Common myeloid progenitor, CD34-positive (primary cell): ENCODE measurements around the gene GRK5.
"Not testable (repeated sequence)": the region's sequence is repeated elsewhere in the genome, so short reads cannot be mapped to it uniquely, and the experiment has no call there.

Source experiments
- CTCF ChIA-PET: fragments of 350-600 bp; sonication (Branson Sonifier 250); formaldehyde crosslinking; loops from one replicate; lab custom pipeline; 2021; ENCODE audit warnings: antibody characterized with exemption; lab: Charles Lee
- POLR2A ChIA-PET: fragments of 350-600 bp; sonication (Branson Sonifier 250); formaldehyde crosslinking; loops from one replicate; lab custom pipeline; 2021; ENCODE audit warnings: antibody characterized with exemption; lab: Charles Lee
- DNase-seq, 3 donors: peaks; one replicate each; pipeline versions ENCODE4 v3.0.0 to v3.0.0-alpha.2; 2013
- H3K27ac ChIP-seq, 2 experiments: 1 replicate in 1 of 2; 2 replicates in 1 of 2; pipeline ENCODE4 v1.7.0; 2013; ENCODE audit warnings: inconsistent platforms in 2 of 2, low read length in 2 of 2, mild to moderate bottlenecking in 2 of 2, low read depth in 1 of 2, moderate library complexity in 1 of 2; ENCODE audit not compliant: severe bottlenecking in 2 of 2, insufficient read depth in 1 of 2, poor library complexity in 1 of 2
- H3K27me3 ChIP-seq, 5 experiments: replicated peaks in 2 of 5; 1 replicate in 3 of 5; 2 replicates in 2 of 5; pipeline versions ENCODE4 v1.6.1 to v1.7.0; 2013; ENCODE audit warnings: low read length in 4 of 5, mild to moderate bottlenecking in 2 of 5, moderate library complexity in 2 of 5, inconsistent platforms in 1 of 5; ENCODE audit not compliant: insufficient read depth in 5 of 5, control insufficient read depth in 4 of 5
- H3K36me3 ChIP-seq, 4 experiments: 1 replicate in 2 of 4; 2 replicates in 2 of 4; pipeline versions ENCODE4 v1.6.1 to v1.7.0; 2013; ENCODE audit warnings: low read length in 3 of 4, control low read depth in 1 of 4, mild to moderate bottlenecking in 1 of 4; ENCODE audit not compliant: control insufficient read depth in 4 of 4, insufficient read depth in 4 of 4
- H3K4me1 ChIP-seq, 4 experiments: 1 replicate in 3 of 4; 2 replicates in 1 of 4; pipeline versions ENCODE4 v1.6.1 to v1.7.1; 2013; ENCODE audit warnings: low read length in 3 of 4, mild to moderate bottlenecking in 3 of 4, control low read depth in 1 of 4, inconsistent platforms in 1 of 4, moderate library complexity in 1 of 4; ENCODE audit not compliant: control insufficient read depth in 4 of 4, insufficient read depth in 4 of 4; ENCODE audit errors: control extremely low read depth in 1 of 4
- H3K4me3 ChIP-seq, 7 experiments: 1 replicate in 4 of 7; 2 replicates in 3 of 7; pipeline versions ENCODE4 v1.5.1 to v1.7.0; 2013; ENCODE audit warnings: mild to moderate bottlenecking in 7 of 7, low read length in 6 of 7, moderate library complexity in 6 of 7, inconsistent platforms in 2 of 7, low read depth in 2 of 7, control low read depth in 1 of 7; ENCODE audit not compliant: insufficient read depth in 4 of 7, control insufficient read depth in 1 of 7; ENCODE audit errors: extremely low read depth in 1 of 7
- H3K9me3 ChIP-seq, 5 experiments: 1 replicate in 4 of 5; 2 replicates in 1 of 5; pipeline versions ENCODE4 v1.6.1 to v1.7.1; 2013; ENCODE audit warnings: low read length in 4 of 5, mild to moderate bottlenecking in 2 of 5, inconsistent platforms in 1 of 5, low read depth in 1 of 5, moderate library complexity in 1 of 5; ENCODE audit not compliant: control insufficient read depth in 4 of 5, insufficient read depth in 2 of 5; ENCODE audit errors: control extremely low read depth in 1 of 5
- WGBS: methylation state at CpG from one replicate; pipeline ENCODE4 v1.1.5; 2013; ENCODE audit not compliant: insufficient coverage; 5-methylcytosine and 5-hydroxymethylcytosine counted together

GRK5 gene

GRCh38 chr10:119237722-119238436 lies 30.5 kb downstream of the GRK5 start:
- peaks cover 0 to 2% (median 0%) of the 10 kb centered on the region in 5 experiments for H3K27me3 ChIP-seq
- H3K4me1 ChIP-seq = peaks cover 0 to 7% (median 3%) of the 10 kb centered on the region in 4 experiments
- H3K4me3 ChIP-seq = no peak overlapping the region
- ChIA-PET POLR2A (no interaction called here), CTCF (interaction anchor here (1.0 kb wide), 1 partner anchor 13 kb away, joined by 4 read pairs; no protein-coding TSS in a partner anchor)
- no peaks in the 10 kb centered on the region for H3K36me3 ChIP-seq
- 65% methylated on average over 4 of the region's 8 CpGs for WGBS
- H3K27ac ChIP-seq = no peak overlapping the region
- no peak for DNase-seq
- peaks cover 0 to 3% (median 1%) of the 10 kb centered on the region in 5 experiments for H3K9me3 ChIP-seq

DNA sequence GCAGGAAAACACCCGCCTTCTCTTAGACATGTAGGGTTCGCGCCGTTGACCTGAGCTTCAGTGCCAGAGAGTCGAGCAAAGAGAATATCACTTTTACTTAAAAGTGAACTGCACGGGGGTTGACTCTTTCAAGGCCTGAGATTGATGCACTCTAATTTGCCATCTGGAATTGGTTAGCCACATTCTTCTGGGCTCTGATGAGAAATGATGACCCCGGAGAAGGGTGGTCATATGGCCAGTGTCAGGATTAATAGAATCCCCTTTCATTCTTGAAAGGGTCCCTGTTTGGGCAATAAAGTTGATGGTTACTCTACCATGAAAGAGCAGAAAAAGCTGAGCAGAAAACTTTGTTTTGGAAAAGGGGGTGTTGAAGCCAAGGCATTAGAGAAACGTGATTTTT lies 31.2 kb downstream of the GRK5 start:
- WGBS = 97% methylated on average over 7 of the region's 8 CpGs
- ChIA-PET POLR2A (no interaction called here), CTCF (interaction anchor here (1.1 kb wide), 1 partner anchor 29 kb away, joined by 4 read pairs; no protein-coding TSS in a partner anchor)
- Histone ChIP-seq H3K4me3 (no peak overlapping the region), H3K4me1 (peaks cover 0 to 3% (median 1%) of the 10 kb centered on the region in 4 experiments), H3K27me3 (peaks cover 0 to 2% (median 0%) of the 10 kb centered on the region in 5 experiments), H3K36me3 (no peaks in the 10 kb centered on the region), H3K27ac (no peak overlapping the region), H3K9me3 (peaks cover 0 to 3% (median 0%) of the 10 kb centered on the region in 5 experiments)
- DNase-seq = no peak

DNA sequence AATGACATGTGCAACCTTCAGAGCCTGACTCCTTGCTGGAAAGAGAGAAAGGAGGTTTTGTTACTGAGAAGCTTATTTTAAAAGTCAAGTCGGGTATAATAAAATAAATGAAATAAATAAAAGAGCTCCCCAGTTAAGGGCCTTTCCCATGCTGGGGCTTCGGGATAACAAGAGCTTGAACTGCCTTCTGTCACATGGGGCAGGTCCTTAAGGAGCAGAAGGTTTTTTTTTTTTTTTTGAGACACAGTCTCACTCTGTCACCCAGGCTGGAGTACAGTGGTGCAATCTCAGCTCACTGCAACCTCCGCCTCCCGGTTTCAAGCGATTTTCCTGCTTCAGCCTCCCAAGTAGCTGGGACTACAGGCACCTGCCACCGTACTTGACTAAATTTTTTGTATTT lies 31.6 kb downstream of the GRK5 start:
- CTCF ChIA-PET = interaction anchor here (0.7 to 1.1 kb wide), 2 partner anchors 29 to 83 kb away, joined by 3 to 4 read pairs; no protein-coding TSS in a partner anchor
- POLR2A ChIA-PET, H3K9me3 ChIP-seq, H3K4me1 ChIP-seq, H3K36me3 ChIP-seq, DNase-seq, H3K4me3 ChIP-seq, H3K27me3 ChIP-seq, H3K27ac ChIP-seq: not testable (repeated sequence)
- WGBS = 90% methylated on average over 2 of the region's 6 CpGs

DNA sequence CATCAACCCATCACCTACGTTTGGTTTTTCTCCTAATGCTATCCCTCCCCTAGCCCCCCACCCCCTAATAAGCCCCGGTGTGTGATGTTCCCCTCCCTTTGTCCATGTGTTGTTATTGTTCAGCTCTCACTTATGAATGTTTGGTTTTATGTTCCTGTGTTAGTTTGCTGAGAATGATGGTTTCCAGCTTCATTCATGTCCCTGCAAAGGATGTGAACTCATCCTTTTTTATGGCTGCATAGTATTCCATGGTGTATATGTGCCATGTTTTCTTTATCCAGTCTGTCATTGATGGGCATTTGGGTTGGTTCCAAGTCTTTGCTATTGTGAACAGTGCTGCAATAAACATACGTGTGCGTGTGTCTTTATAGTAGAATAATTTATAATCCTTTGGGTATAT lies 32.3 kb downstream of the GRK5 start:
- H3K4me1 ChIP-seq, H3K27ac ChIP-seq, H3K4me3 ChIP-seq, H3K36me3 ChIP-seq, DNase-seq, POLR2A ChIA-PET, H3K9me3 ChIP-seq, H3K27me3 ChIP-seq: not testable (repeated sequence)
- CTCF ChIA-PET = interaction anchor here (0.7 to 1.1 kb wide), 2 partner anchors 30 to 82 kb away, joined by 3 to 4 read pairs; no protein-coding TSS in a partner anchor
- WGBS = no CpG with 5 or more reads among the region's 4 CpGs

GRCh38 chr10:119241066-119241465 lies 33.7 kb downstream of the GRK5 start:
- no peak overlapping the region for H3K4me3 ChIP-seq
- WGBS = 98% methylated on average over 11 of the region's 12 CpGs
- H3K9me3 ChIP-seq = peaks cover 0 to 3% (median 0%) of the 10 kb centered on the region in 5 experiments
- ChIA-PET CTCF (interaction anchor here (0.7 to 1.1 kb wide), 2 partner anchors 23 to 31 kb away, joined by 3 to 4 read pairs; no protein-coding TSS in a partner anchor), POLR2A (no interaction called here)
- H3K27ac ChIP-seq = no peak overlapping the region
- peaks cover 0 to 3% (median 1%) of the 10 kb centered on the region in 4 experiments for H3K4me1 ChIP-seq
- H3K27me3 ChIP-seq = peaks cover 0 to 2% (median 0%) of the 10 kb centered on the region in 5 experiments
- no peak for DNase-seq
- H3K36me3 ChIP-seq = no peaks in the 10 kb centered on the region

GRCh38 chr10:119242186-119242585 lies 34.8 kb downstream of the GRK5 start:
- H3K36me3 ChIP-seq = no peaks in the 10 kb centered on the region
- H3K9me3 ChIP-seq = peaks cover 0 to 3% (median 0%) of the 10 kb centered on the region in 5 experiments
- peaks cover 0 to 3% (median 1%) of the 10 kb centered on the region in 4 experiments for H3K4me1 ChIP-seq
- H3K4me3 ChIP-seq = no peak overlapping the region
- 100% methylated on average over 5 of the region's 7 CpGs for WGBS
- DNase-seq = no peak
- CTCF ChIA-PET = interaction anchor here (1.1 to 2.1 kb wide), 4 partner anchors 12 to 33 kb away, joined by 3 to 7 read pairs (median 4); no protein-coding TSS in a partner anchor
- H3K27me3 ChIP-seq = peaks cover 0 to 2% (median 0%) of the 10 kb centered on the region in 5 experiments
- POLR2A ChIA-PET = no interaction called here
- no peak overlapping the region for H3K27ac ChIP-seq

- Histone ChIP-seq H3K27ac (no peak overlapping the region), H3K4me3 (no peak overlapping the region), H3K36me3 (no peaks in the 10 kb centered on the region), H3K27me3 (peaks cover 0 to 2% (median 0%) of the 10 kb centered on the region in 5 experiments), H3K4me1 (no peaks in the 10 kb centered on the region), H3K9me3 (peaks cover 0 to 3% (median 0%) of the 10 kb centered on the region in 5 experiments)
- ChIA-PET POLR2A (no interaction called here), CTCF (interaction anchor here (0.7 to 2.1 kb wide), 4 partner anchors 11 to 58 kb away, joined by 3 to 7 read pairs (median 5); no protein-coding TSS in a partner anchor)
- no peak for DNase-seq
- WGBS = 100% methylated on average over 1 of the region's 2 CpGs
Observed at GRCh38 chr10:119243488-119243887, 36.1 kb downstream of the GRK5 start.
